ENCODE measurements around the gene DYSF.

GRCh38 chr2:71637168-71637567 is 183.8 kb downstream of the DYSF start:
- no peak for TF ChIP-seq EZH2 (IDR thresholded peaks at IDR 0.05; ENCODE audit: borderline replicate concordance, low read depth, low read length, poor library complexity, severe bottlenecking)
- no peak for TF ChIP-seq CTCF (conservative IDR thresholded peaks at IDR 0.05; ENCODE audit: low read depth, low read length)
